ENCODE data around the gene CTSL.

DNA sequence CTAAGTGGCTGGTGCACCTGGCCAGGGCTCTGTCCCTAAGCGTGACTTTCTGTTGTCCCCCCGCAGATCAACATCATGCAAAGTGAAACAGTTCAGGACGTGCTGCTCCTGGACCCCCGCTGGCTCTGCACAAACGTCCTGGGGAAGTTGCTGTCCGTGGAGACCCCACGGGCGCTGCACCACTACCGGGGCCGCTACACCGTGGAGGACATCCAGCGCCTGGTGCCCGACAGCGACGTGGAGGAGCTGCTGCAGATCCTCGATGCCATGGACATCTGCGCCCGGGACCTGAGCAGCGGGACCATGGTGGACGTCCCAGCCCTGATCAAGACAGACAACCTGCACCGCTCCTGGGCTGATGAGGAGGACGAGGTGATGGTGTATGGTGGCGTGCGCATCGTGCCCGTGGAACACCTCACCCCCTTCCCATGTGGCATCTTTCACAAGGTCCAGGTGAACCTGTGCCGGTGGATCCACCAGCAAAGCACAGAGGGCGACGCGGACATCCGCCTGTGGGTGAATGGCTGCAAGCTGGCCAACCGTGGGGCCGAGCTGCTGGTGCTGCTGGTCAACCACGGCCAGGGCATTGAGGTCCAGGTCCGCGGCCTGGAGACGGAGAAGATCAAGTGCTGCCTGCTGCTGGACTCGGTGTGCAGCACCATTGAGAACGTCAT lies 19.7 kb upstream of the CTSL start:
- TF ChIP-seq POLR2AphosphoS5 (IDR thresholded peaks at IDR 0.05) (no peak), POLR2A (IDR thresholded peaks at IDR 0.05) (no peak)
